Mucosa of descending colon (tissue), 3 donors: ENCODE measurements around the gene NTN1. TPM values are rescaled to one million over a fixed set of nuclear protein-coding genes. Genes with fewer than 3 reads are reported as not detected.

Source experiments
- ATAC-seq: fragments of 200-7000 bp; cut with Tn5 transposase; one replicate; pipeline ENCODE4 v1.9.1; 2020; ENCODE audit warnings: mild to moderate bottlenecking, moderate library complexity
- DNase-seq, 3 donors: peaks; one replicate each; pipeline ENCODE4 v3.0.0-alpha.2; 2020
- H3K36me3 ChIP-seq: fragments of 200-600 bp; one replicate; pipeline ENCODE4 v1.8.0; 2021; ENCODE audit warnings: low read depth, mild to moderate bottlenecking
- H3K4me1 ChIP-seq: fragments of 200-600 bp; one replicate; pipeline ENCODE4 v1.8.0; 2021; ENCODE audit warnings: low read depth, mild to moderate bottlenecking
- H3K4me3 ChIP-seq: fragments of 200-600 bp; one replicate; pipeline ENCODE4 v1.8.0; 2021; ENCODE audit warnings: mild to moderate bottlenecking
- H3K9me3 ChIP-seq: fragments of 200-600 bp; one replicate; pipeline ENCODE4 v1.8.0; 2021; ENCODE audit warnings: mild to moderate bottlenecking
- CTCF ChIP-seq: fragments of 200-600 bp; IDR thresholded peaks from one replicate; pipeline ENCODE4 v1.8.0; 2022; ENCODE audit warnings: antibody characterized with exemption, mild to moderate bottlenecking
- intact Hi-C, 2 donors: fragments of 100-400 bp; cut with DNase I in 1 of 2; cut with micrococcal nuclease in 1 of 2; formaldehyde crosslinking; loops; one replicate each; pipeline versions ENCODE4 v1.11.0 to v1.11.1; 2022; cut with DNase I, micrococcal nuclease
- total RNA-seq, 3 donors: library from RNA; stranded (reverse); fragmentation: NEBNext Ultra II Directional in 2 of 3; extraction: Animal tissue kit (Norgen Biotek cat#: 25700) in 2 of 3; gene quantifications; one replicate each; pipeline versions ENCODE4 v1.2.1 to v1.2.4, GENCODE V29; 2021 to 2023
- donor health status: DM: no; HTN: no; CAD: no; lungs with moderate emphysema.
- donor health status: DM: no; HTN: no; CAD: no.
- donor health status: DM: no; HTN: yes; CAD: no.

Gene NTN1
- total RNA-seq, 3 donors from 2014 or later: 3.7 to 61.8 (median 4.0) TPM

GRCh38 chr17:9195961-9196670 lies 174.8 kb downstream of the NTN1 start:
- Histone ChIP-seq H3K4me3 (no peak overlapping the region), H3K4me1 (no peaks in the 10 kb centered on the region), H3K36me3 (no peaks in the 10 kb centered on the region), H3K9me3 (no peaks in the 10 kb centered on the region)
- peak; percentile 81 for ATAC-seq
- intact Hi-C loops: no loop called here
- no peak for TF ChIP-seq CTCF
- peak; percentile 51 to 67 (median 62) for DNase-seq

DNA sequence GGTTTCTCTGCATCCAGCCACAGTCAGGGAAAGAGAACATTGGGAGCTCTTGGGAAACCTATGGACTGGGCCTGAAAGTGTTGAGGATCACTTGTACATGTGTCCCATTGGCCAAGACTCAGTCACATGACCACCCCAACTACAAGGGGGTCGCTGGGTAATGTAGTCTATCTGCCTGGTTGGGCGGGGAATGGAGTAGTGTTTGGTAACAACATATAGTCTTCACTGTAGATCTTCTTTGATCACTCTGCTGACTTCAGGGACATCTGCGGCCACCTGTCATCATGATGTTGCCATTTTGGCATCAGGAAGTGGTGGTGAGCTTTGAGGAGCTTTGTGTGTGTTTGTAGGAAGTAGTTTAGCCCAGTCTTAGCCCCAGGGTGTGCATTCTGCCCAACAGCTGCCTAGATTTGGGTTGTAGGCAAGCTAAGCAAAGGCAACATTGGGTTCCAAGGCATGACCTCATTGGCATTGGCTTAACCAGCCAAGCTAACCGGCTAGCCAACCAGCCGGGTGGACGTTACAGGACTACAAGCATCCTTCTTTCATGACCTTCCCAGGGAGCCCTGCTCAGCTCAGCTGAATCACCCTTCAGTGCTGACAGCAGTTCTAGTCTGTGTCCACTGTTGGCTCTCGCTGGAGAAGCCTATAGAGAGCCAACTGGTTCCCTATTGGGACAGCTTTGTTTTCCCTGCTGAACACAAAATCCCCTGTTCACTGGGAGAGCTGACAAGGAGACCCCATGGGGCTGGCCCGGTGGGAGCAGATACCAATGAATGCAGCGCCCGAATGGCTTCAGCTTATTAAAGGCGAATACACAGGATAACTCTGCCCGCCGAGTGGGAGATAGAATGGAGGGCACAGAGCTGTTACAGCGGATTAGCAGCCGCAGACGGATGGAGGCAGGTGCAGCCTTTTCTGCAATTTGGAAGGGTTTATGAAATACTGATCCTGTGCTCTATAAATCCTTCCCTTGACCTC lies 178.6 kb downstream of the NTN1 start:
- no peaks in the 10 kb centered on the region for H3K9me3 ChIP-seq
- peak in 2 of 3 donors; percentile 8 to 15 for DNase-seq
- no peak for ATAC-seq
- H3K36me3 ChIP-seq: no peaks in the 10 kb centered on the region
- H3K4me1 ChIP-seq: no peaks in the 10 kb centered on the region
- intact Hi-C loops: no loop called here
- no peak for TF ChIP-seq CTCF
- no peak overlapping the region for H3K4me3 ChIP-seq

DNA sequence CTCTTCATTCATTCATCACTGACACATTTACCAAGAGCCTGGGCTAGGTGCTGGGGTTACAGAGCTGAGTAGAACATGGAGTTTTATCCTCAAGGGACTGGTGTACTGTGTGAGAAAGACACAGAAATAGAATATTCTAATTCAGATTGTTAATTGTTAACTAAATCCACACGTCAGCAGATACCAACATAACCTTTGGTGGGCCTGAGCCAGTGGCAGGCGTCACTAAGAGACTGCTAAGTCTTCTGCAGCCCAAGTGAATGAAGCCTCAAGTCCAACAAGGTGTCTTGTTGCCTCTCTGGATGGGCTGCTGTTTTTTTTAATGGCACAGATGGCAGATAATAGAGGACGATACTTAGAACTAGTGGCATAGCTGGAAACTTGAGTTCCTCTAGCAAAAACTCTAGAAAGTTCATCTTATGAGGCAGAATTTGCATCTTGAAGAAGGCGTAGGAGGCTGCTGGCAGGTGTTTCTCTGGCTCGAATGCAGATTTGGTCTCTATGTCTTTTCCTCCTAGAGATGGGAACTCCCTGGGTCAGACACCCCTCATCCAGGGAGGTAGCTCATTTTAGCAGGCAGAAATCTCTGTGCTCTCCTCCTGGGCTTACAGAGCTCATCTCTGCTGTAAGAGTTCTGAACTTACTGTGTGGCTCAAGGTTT lies 179.5 kb downstream of the NTN1 start:
- H3K9me3 ChIP-seq: no peaks in the 10 kb centered on the region
- no peak for DNase-seq
- H3K4me1 ChIP-seq: no peaks in the 10 kb centered on the region
- no peak for TF ChIP-seq CTCF
- no peak for ATAC-seq
- H3K36me3 ChIP-seq: no peaks in the 10 kb centered on the region
- intact Hi-C loops: no loop called here
- no peak overlapping the region for H3K4me3 ChIP-seq

- Histone ChIP-seq H3K9me3 (no peaks in the 10 kb centered on the region), H3K4me1 (peaks cover 15% of the 10 kb centered on the region), H3K4me3 (no peak overlapping the region), H3K36me3 (no peaks in the 10 kb centered on the region)
- DNase-seq (no peak), ATAC-seq (no peak)
- intact Hi-C loops: no loop called here
- no peak for TF ChIP-seq CTCF
These were observed 181.2 kb downstream of the NTN1 start for GRCh38 chr17:9202532-9202931.

DNA sequence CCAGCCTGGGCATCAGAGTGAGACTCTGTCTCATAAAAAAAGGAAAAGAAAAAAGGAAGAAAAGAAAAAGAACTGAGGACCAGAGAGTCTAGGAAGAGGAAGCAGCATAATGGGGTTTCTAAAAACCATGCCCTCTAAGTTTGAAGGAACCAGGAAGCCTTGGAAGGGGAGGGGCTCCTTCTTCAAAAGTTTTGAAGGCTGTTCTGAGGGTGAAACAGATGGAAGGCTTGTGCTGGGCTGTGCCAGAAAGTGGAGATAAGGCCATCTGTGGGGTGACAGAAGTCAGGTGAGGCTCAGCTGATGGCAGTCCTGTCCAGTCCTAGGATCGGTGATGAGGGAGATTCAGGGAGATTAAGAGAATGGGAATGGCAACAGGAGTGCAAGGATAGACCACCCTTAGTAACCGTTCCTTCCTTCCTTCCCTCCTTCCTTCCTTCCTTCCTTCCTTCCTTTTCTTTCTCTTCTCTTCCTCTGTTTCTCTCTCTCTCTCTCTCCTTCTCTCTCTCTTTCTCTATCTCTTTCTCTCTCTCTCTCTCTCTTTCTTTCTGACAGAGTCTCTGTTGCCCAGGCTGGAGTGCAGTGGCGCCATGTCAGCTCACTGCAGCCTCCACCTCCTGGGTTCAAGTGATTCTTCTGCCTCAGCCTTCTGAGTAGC lies 182.6 kb downstream of the NTN1 start:
- peak; percentile 22 for ATAC-seq
- H3K4me1 ChIP-seq: peaks cover 16% of the 10 kb centered on the region
- TF ChIP-seq CTCF: no peak
- intact Hi-C loops: no loop called here
- no peak overlapping the region for H3K4me3 ChIP-seq
- DNase-seq: peak in 1 of 3 donors; percentile 22
- no peaks in the 10 kb centered on the region for H3K9me3 ChIP-seq
- H3K36me3 ChIP-seq: no peaks in the 10 kb centered on the region
